Hematopoietic multipotent progenitor cell treated with erythropoietin and hydrocortisone succinate and interleukin-3 and kit ligand, for 15 days (in vitro differentiated cells): ENCODE measurements around the gene KIF3B.
"Not testable (repeated sequence)": the region's sequence is repeated elsewhere in the genome, so short reads cannot be mapped to it uniquely, and the experiment has no call there.

Experiments used
- DNase-seq: peaks from one replicate; pipeline ENCODE4 v3.0.0-alpha.2; 2015; ENCODE audit warnings: low spot score

KIF3B gene

GRCh38 chr20:32330555-32330897 lies 53.1 kb downstream of the KIF3B start:
- no peak for DNase-seq

DNA sequence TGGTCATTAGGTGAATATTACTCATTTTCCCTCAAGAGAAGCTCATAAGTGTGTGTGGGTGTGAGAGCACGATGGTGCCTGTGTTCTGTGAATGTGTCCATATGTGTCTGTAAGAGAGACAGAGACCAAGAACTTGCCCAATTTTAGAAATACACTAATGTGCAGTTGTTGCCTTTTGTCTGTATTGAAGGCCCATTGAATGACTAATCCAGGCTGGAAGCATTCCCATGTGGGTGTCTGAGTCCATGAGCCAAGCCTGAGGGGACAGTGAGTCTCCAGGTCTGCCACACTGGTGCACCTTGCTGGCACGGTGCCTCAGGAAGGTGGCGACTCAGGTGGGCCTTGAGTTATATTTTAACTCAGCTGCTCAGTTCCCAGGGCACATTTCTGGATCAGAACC lies 55.2 kb downstream of the KIF3B start:
- DNase-seq, result no peak

DNA sequence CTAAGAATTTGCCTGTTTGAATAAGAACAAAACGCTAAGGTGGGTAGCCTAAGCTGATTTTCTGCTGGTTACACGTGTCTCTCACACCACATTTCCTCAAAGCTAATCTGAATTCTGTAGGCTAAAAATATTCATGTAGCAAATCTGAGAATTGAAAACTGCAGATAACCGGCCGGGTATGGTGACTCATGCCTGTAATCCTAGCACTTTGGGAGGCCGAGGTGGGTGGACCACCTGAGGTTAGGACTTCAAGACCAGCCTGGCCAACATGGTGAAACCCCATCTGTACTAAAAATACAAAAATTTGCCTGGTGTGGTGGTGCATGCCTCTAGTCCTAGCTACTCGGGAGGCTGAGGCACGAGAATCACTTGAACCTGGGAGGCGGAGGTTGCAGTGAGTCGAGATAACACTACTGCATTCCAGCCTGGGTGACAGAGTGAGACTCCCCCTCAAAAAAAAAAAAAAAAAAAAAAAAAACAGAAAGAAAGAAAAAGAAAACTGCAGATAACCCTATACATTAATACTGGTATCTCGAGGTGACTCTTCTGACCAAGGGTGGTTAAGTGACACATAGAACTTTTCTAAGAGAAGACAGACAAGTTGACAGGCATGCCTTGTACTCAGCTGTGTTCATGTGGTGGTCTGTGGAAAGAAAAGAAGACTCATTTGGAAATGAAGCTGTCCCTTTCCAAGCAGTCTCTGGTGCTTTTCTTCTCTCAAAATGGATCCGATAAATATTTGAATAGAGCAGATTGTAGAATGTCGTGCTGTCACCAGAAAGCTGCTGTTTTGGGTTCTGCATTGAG lies 55.9 kb downstream of the KIF3B start:
- DNase-seq, result peak; percentile 29

DNA sequence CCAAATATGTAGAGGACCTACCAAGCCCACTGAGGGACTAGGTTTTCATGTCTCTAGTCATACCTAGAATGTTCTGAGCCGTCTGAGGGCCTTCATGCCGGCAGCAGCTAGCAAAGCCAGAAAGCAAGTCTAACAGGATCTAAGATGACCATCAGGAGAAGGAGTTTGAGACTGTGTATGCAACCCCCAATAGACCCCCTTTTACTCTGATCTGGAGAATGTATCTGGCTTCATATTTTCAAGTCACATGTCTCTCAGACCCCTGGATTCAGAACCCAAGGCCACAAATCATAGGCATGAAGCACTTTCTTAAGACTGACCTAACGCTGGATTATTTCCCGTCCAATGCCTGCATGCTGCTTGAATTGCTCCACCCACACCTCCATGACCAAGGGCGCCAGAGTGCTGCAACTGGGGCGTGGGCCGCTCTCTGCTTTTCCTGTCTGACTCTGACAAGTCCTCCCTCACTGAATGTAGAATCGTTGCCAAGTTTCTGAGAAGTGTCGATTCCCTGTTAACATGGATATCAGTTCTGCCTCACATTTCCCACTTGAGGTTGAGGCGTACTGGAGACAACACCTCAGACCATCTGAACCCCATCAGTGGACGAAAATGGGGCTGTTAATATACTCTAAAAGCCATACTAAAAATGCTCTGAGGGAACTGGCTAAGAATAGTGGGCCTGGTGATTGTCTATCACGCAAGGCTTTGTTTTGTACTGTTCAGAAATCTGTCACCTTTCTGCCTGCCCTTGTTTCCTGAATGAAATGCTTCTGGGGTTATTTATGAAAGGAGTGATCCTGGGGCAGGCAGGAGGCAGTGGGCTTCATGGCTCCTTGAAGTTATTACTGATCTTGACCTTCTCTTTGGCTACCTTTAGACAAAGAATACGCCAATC lies 56.8 kb downstream of the KIF3B start:
- peak; percentile 86 for DNase-seq

DNA sequence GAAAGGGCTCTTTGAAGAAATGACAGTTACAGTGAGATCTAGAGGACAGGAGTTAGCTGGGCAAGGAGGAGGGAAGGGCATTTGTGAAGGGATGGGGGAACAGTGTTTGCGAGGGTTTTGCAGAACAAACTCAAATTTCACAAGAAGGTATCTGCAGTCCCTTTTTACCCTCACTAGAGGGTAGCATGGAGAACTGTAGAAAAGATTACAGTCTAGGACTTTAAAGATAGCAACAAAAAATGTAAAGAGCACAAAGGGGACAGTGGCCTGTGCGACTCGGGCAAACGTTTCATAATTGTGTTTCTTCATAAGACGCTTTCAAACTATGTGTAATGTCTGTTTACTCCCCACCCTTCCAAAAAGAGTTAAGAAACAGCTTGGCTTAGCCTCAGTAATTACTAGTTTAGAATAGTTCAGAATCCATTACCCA lies 59.5 kb downstream of the KIF3B start:
- DNase-seq, result peak; percentile 59

DNA sequence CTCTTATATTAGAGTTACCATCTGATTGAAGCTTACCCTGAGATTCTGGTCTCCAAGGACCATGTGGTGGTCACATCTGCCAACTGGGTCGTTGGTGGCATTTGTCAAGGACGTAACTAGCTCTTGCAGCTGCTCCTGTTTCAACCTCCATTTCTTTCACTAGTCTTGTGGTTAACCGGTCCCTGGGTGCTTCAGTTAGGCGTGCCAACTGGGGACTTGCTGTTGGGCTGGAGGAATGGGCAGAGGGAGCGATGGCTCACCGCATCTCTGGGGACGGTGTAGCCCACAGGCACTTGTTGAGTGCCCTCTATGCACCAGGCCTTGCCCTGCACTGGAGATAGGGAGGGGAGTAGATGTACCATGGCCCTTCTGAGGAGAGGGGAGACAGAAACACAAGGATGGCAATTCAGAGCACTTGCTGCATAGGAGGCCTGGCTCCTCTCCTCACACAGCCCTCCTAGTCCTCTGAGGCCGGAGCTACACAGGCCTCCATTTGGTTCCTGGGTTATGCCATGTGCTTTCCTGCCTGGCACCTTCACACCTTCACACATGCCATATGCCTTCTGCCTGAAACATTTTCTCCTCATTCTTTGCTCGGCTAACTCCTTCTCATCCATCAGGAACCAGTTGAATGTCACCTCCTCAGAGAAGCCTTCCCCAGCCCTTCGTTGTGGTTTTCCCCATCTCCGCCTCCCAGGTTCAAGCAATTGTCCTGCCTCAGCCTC lies 60.6 kb downstream of the KIF3B start:
- no peak for DNase-seq

DNA sequence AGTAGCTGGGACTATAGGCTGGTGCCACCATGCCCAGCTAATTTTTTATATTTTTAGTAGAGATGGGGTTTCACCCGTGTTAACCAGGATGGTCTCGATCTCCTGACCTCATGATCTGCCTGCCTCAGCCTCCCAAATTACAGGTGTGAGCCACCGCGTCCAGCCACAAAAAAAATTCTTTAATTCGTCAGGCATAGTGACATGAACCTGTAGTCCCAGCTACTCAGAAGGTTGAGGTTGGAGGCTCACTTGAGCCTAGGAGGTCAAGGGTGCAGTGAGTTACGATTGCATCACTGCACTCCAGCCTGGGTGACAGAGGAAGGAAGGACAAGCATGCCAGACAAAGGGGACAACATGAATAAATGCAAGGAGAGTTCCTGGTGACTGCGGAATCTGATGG lies 61.2 kb downstream of the KIF3B start:
- no peak for DNase-seq

GRCh38 chr20:32339116-32339515 lies 61.7 kb downstream of the KIF3B start:
- DNase-seq, result no peak

GRCh38 chr20:32341053-32341452 lies 63.6 kb downstream of the KIF3B start:
- DNase-seq, result not testable (repeated sequence)

DNA sequence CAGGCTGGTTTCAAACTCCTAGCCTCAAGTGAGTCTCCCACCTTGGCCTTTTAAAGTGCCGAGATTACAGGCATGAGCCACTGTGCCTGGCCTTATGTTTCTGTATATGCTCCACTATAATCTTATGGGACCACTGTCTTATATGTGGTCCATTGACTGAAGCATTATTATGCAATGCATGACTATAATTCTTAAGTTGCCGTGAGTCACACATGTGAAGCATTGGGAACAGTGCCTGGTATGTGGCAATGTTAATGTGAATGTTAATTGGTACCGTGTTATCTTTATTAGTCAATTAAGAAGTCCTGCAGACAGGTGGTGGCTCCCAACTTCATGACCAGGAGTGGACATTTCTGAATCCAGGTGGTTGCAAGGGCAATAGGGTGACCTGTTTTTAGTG lies 66.0 kb downstream of the KIF3B start:
- DNase-seq, result no peak

GRCh38 chr20:32344835-32345506 lies 67.5 kb downstream of the KIF3B start:
- no peak for DNase-seq

GRCh38 chr20:32348207-32348606 lies 70.8 kb downstream of the KIF3B start:
- DNase-seq, result no peak

DNA sequence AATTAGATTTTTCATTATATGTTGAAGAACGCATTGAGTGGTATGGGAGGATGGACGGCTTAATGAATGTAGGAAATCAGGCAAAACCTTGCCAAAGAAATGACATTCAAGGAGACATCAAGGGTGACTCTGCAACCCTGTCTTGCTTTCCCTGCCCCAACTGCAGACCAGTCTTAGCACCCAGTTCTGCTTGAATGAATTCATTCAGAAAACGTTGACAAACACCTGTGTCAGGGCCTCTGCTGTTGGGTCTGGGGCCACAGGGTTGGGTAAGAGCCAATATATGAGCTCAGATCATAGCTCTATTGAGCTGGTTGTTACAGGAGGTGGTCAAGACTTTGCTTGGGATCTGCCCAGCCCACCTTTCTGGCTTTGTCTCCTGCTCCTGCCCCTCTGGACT lies 73.0 kb downstream of the KIF3B start:
- no peak for DNase-seq

DNA sequence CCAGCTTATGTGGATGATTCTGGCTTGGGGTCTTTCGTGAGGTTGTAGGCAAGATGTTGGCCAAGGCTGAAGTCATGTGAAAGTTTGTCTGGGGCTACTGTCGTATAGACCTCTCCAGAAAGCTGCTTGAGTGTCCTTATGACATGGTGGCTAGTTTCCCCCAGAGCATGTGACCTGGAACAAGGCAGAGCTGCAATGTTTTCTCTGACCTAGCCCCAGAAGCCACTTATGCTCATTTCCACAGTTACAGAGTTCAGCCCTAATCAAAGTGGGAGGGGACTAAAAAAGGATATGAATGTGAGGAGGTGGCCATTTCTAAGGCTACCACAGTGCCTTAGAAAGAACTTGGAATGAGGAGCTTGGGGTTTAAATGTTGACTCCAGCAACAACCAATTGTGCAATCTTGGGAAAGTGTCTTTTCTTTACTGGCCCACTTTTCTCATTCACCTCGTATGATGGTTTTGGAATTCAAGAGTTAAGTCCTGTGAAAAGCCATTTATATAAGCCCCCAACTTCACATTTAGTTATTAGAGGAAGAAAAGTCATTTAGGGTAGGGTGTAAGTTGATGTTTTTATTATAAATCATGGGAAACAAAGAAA lies 74.8 kb downstream of the KIF3B start:
- no peak for DNase-seq

- DNase-seq, result no peak
Observed at GRCh38 chr20:32353848-32354496, 76.5 kb downstream of the KIF3B start.

GRCh38 chr20:32354592-32355416 lies 77.4 kb downstream of the KIF3B start:
- DNase-seq, result no peak

- no peak for DNase-seq
Observed at GRCh38 chr20:32355417-32355841, 78.0 kb downstream of the KIF3B start.

DNA sequence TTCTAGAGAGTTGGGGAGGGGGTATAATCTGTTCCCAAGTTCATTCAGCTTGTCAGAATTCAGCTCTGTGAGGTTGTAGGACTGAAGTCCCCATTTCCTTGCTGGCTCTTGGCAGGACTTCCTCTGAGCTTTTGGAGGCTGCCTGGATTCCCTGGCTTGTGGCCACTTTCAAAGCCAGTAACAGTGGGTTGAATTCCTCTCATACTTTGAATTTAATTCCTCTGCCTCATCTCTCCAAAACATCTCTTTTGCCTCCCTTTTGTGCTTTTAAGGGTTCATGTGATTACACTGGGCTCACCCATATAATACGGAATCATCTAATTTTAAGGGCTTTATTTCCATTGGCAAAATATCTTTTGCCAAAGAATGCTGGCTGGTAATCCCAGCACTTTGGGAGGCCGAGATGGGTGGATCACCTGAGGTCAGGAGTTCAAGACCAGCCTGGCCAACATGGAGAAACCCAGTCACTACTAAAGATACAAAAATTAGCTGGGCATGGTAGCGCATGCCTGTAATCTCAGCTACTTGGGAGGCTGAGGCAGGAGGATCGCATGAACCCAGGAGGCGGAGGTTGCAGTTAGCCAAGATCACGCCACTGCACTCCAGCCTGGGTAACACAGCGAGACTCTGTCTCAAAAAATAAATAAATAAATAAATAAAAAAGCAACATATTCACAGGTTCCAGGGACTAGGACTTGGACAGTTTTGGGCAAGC lies 78.6 kb downstream of the KIF3B start:
- not testable (repeated sequence) for DNase-seq

- DNase-seq, result no peak
Observed at GRCh38 chr20:32356622-32357374, 79.3 kb downstream of the KIF3B start.
